NCI-H146 treated with DMSO at 0.1 percent for 48 hours (cell line): Measurements from ENCODE around the gene TIGD6.
"Not testable (repeated sequence)": the region's sequence is repeated elsewhere in the genome, so short reads cannot be mapped to it uniquely, and the experiment has no call there.

Source experiments
- DNase-seq: peaks from one replicate; lab custom pipeline; 2025; ENCODE audit not compliant: unreplicated experiment; lab: John Stamatoyannopoulos, UW

The TIGD6 gene

GRCh38 chr5:150000256-150000989 is at the start of gene TIGD6, which contains the start of gene HMGXB3:
TSS of gene TIGD6 (minus strand) at chr5:150000654. CDS start at chr5:149996348, 4,306 bp downstream.
TSS of gene HMGXB3 (plus strand) at chr5:150000739. CDS start at chr5:150004853, 4,114 bp downstream.
- DNase-seq = peak; percentile 75

GRCh38 chr5:150046031-150046430 is 45.6 kb upstream of the TIGD6 start:
- DNase-seq = no peak

GRCh38 chr5:150045549-150045948 is 45.1 kb upstream of the TIGD6 start:
- no peak for DNase-seq

- DNase-seq = no peak
These were observed 44.3 kb upstream of the TIGD6 start for GRCh38 chr5:150044712-150045111.

DNA sequence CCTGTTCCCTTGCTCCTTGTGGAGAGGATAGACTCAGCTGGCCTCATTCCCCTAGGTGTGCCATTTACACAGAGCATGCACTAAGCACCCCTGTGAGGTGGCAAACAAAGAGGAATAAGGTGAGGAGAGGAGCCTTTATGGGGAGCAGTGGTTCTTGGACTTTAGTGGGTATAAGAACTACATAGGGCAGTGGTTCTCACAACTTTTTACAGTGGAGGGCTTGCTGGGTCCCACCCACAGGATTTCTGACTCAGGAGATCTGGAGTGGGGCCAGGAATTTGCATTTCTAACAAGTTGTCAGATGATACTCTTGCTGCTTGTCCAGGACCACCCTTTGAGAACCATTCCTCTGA is 43.9 kb upstream of the TIGD6 start:
- no peak for DNase-seq

DNA sequence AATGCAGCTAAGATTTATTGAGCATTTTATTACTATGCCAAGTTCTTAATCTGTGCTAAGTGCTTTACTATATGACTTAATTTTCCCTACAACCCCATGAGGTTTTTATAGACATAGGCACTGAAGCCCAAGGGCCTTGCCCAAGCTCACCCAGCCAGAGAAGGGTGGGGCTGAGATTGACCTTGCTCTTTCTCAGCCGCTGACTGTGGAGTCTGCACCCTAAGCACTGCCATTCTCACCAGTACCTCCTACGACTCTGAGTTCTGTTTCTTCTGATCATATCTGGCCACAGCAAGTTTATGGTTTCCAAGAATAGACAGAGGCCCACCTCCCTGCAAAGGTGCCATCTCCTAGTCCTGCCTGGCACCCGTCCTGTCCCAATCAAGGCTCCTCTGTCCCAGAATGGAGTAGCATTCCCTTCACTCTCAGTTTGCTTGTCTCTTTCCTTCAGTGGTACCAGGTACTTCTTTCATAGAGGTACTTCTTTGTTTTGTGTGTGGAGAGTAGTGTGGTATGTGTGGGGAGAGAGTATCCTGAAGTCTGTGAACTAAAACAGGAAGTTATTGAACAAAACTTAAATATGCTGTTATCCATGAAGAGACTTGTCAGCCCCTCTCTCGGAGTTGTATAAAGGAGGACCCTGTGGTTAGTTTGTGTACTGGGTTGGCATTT is 43.3 kb upstream of the TIGD6 start:
- DNase-seq = no peak

- no peak for DNase-seq
These were observed 42.0 kb upstream of the TIGD6 start for GRCh38 chr5:150042459-150042858.

- no peak for DNase-seq
These were observed 38.1 kb upstream of the TIGD6 start for GRCh38 chr5:150038547-150038946.

DNA sequence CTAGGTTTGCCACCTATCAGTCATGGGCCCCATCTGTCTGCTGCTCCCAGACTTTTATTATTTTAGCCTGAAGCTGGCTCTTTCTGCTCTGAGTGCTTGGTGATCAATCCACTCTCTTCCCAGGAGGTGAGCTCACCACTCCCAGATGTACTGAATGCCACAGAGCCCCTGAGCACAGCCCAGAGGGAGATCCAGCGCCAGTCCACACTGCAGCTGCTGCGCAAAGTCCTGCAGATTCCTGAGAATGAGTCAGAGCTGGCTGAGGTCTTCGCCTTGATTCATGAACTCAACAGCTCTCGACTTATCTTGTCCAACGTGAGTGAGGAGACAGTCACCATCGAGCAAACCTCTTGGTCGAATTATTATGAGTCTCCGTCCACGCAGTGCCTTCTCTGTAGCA is 36.1 kb upstream of the TIGD6 start:
- no peak for DNase-seq

GRCh38 chr5:150035139-150035895 is 34.9 kb upstream of the TIGD6 start:
- DNase-seq = no peak

GRCh38 chr5:150034662-150035061 is 34.2 kb upstream of the TIGD6 start:
- no peak for DNase-seq

DNA sequence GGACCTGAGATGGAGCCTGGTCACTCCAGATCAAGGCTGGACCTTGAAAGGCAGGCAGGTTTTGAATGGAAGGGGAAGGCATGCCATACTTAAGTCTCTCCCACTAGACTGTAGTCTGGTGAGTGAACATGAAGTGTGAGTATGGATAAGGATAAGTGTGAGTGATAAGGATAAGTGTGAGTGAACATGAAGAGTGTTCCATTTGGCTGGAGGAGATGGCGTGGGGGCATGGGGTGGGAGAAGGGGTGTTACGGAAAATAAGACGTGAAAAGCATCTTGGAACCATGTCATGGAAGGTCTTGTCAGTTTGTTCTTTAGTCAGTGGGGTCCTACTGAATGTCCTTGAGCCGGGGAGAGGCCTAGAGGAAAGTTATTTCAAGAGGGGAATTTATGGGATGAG is 32.9 kb upstream of the TIGD6 start:
- DNase-seq = no peak

DNA sequence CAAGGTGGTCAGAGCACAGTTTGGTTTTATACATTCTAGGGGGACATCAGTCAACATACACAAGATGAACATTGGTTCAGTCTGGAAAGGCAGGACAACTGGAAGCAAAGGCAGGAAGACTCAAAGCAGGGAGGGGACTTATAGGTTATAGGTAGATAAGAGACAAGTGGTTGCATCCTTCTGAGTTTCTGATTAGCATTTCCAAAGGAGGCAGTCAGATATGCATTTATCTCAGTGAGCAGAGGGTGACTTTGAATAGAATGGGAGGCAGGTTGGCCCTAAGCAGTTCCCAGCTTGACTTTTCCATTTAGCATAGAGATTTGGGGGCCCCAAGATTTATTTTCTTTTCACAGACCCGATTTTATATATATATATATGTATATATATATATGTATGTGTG is 27.6 kb upstream of the TIGD6 start:
- DNase-seq = not testable (repeated sequence)

DNA sequence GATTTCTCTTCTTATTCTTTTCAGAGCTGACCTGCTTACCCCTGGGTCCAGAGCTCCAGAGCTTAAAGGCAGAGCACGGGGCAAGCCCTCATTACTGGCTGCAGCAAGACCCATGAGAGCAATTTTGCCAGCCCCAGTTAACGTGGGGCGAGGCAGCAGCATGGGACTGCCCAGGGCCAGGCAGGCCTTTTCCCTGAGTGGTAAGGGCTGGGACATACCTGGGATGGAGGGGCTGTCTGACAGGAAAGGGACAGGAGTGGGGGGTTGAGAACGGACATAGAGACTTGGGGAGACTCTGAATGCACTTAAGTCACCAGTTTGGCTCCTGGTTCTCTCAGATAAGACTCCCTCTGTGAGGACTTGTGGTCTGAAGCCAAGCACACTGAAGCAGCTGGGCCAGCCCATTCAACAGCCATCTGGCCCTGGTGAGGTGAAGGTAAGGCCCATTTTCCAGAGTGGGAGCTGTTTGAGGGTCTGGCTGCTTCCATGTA is 26.3 kb upstream of the TIGD6 start:
- no peak for DNase-seq

DNA sequence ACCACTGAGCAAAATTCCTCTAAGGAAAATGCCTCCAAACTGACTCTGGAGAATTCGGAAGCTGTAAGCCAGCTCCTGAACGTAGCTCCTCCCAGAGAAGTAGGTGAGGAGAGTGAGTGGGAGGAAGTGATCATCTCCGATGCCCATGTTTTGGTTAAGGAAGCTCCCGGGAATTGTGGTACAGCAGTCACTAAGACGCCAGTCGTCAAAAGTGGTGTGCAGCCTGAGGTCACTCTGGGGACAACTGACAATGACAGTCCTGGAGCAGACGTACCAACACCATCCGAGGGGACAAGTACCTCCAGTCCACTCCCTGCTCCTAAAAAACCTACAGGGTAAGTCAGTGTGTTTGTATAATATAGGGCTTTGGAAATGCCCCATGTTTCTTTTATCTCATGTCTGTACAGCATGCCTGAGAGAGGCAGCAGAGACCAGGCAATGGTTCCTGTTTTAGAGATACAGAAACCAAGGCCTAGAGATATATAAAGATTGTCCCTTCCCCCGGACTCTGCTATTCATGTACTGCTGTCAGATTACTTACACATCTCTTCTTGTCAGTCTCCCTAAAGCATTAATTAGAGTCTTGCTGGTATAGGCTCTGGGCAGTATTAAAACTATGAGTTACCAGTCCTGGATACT is 24.0 kb upstream of the TIGD6 start:
- DNase-seq = no peak

GRCh38 chr5:150023136-150023535 is 22.7 kb upstream of the TIGD6 start:
- DNase-seq = no peak

GRCh38 chr5:150022681-150023080 is 22.2 kb upstream of the TIGD6 start:
- no peak for DNase-seq

DNA sequence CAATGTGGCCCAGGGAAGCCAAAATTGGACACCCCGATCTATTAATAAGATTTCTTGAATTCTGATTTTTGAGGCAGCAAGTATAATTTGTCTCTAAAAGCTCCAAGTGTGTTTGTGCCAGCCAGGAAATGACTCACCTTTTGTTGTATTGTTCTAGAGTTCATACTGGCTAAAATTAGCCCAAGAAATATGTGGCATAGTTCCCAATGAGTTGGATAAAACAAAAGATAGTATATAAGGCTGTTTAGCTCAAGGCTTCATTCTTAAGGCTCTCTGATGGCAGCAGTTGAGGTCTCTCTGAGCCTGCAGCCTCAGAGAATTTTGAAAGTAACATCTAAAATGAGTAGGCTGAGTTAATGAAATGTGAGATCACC is 21.7 kb upstream of the TIGD6 start:
- no peak for DNase-seq

- no peak for DNase-seq
These were observed 21.2 kb upstream of the TIGD6 start for GRCh38 chr5:150021491-150022157.

GRCh38 chr5:150020249-150020648 is 19.8 kb upstream of the TIGD6 start:
- DNase-seq = no peak
